HL-60 (cell line): ENCODE measurements around the gene SLC23A3.

Source experiments
- POLR2AphosphoS5 ChIP-seq: IDR thresholded peaks from 2 replicates; pipeline ENCODE4 v1.6.1; 2012; ENCODE audit warnings: low read depth
- TF ChIP-seq, protein P1 (sequence below): IDR thresholded peaks from one replicate; pipeline ENCODE4 v1.5.1; 2011; ENCODE audit warnings: low read length, control low read depth, inconsistent platforms; ENCODE audit not compliant: insufficient read depth
- TF ChIP-seq, protein P2 (sequence below): IDR thresholded peaks from 2 replicates; pipeline ENCODE4 v1.6.1; 2012; ENCODE audit warnings: low read depth; ENCODE audit not compliant: insufficient replicate concordance

DNA sequence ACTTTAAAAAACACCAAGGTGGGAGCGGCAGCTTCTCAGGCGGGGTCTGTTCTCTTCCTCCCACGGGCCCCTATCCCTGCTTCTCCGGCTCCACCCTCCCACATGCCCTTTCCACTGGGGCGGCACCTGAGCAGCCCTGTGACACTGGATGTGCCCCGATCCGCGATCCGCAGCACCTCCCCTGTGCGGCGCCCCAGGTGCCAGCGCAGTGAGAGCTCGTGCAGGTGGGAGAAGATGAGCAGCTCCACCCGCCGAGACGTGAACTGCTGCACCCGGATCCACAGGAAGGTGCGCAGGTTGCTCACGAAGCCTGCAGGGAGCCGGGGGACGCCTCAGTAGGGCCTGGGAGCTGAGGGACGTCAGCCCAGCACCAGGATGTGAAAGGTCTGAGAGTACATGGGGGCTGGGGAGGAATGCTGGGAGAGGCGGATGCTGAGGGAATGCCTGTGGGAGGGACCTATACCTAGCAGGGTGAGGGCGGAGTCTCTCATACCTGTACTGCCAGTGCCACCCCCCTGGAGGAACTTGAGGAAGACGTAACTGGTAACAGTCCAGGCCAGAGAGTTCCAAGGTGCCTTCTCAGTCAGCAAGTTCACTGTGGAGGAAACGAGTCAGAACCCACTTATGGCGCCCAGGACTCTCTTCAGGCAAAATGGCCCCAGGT, 46.2 kb upstream of the SLC23A3 start:
- TF ChIP-seq, protein P1, sequence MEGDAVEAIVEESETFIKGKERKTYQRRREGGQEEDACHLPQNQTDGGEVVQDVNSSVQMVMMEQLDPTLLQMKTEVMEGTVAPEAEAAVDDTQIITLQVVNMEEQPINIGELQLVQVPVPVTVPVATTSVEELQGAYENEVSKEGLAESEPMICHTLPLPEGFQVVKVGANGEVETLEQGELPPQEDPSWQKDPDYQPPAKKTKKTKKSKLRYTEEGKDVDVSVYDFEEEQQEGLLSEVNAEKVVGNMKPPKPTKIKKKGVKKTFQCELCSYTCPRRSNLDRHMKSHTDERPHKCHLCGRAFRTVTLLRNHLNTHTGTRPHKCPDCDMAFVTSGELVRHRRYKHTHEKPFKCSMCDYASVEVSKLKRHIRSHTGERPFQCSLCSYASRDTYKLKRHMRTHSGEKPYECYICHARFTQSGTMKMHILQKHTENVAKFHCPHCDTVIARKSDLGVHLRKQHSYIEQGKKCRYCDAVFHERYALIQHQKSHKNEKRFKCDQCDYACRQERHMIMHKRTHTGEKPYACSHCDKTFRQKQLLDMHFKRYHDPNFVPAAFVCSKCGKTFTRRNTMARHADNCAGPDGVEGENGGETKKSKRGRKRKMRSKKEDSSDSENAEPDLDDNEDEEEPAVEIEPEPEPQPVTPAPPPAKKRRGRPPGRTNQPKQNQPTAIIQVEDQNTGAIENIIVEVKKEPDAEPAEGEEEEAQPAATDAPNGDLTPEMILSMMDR, result no peak
- TF ChIP-seq POLR2AphosphoS5, result no peak
- TF ChIP-seq, protein P2, sequence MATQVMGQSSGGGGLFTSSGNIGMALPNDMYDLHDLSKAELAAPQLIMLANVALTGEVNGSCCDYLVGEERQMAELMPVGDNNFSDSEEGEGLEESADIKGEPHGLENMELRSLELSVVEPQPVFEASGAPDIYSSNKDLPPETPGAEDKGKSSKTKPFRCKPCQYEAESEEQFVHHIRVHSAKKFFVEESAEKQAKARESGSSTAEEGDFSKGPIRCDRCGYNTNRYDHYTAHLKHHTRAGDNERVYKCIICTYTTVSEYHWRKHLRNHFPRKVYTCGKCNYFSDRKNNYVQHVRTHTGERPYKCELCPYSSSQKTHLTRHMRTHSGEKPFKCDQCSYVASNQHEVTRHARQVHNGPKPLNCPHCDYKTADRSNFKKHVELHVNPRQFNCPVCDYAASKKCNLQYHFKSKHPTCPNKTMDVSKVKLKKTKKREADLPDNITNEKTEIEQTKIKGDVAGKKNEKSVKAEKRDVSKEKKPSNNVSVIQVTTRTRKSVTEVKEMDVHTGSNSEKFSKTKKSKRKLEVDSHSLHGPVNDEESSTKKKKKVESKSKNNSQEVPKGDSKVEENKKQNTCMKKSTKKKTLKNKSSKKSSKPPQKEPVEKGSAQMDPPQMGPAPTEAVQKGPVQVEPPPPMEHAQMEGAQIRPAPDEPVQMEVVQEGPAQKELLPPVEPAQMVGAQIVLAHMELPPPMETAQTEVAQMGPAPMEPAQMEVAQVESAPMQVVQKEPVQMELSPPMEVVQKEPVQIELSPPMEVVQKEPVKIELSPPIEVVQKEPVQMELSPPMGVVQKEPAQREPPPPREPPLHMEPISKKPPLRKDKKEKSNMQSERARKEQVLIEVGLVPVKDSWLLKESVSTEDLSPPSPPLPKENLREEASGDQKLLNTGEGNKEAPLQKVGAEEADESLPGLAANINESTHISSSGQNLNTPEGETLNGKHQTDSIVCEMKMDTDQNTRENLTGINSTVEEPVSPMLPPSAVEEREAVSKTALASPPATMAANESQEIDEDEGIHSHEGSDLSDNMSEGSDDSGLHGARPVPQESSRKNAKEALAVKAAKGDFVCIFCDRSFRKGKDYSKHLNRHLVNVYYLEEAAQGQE, result no peak
